Mucosa of rectum (tissue), 2 donors: ENCODE data around the gene SCARB2.
A peak's percentile ranks its signal among the peaks of the same experiment; 100 is the strongest.

ENCODE experiments used
- H3K27ac ChIP-seq, 2 donors: one replicate each; pipeline ENCODE4 v1.7.0; 2013; ENCODE audit warnings: inconsistent platforms in 2 of 2, low read depth in 2 of 2, low read length in 2 of 2
- H3K27me3 ChIP-seq, 2 donors: one replicate each; pipeline ENCODE4 v1.7.0; 2013; ENCODE audit warnings: low read length in 2 of 2; ENCODE audit not compliant: control insufficient read depth in 2 of 2, insufficient read depth in 2 of 2
- H3K36me3 ChIP-seq, 2 donors: one replicate each; pipeline ENCODE4 v1.7.0; 2013; ENCODE audit warnings: low read length in 2 of 2; ENCODE audit not compliant: control insufficient read depth in 2 of 2, insufficient read depth in 2 of 2
- H3K4me1 ChIP-seq, 2 donors: one replicate each; pipeline ENCODE4 v1.7.0; 2013; ENCODE audit warnings: low read length in 2 of 2, mild to moderate bottlenecking in 1 of 2; ENCODE audit not compliant: control insufficient read depth in 2 of 2, insufficient read depth in 2 of 2
- H3K4me3 ChIP-seq, 2 donors: one replicate each; pipeline ENCODE4 v1.7.0; 2013; ENCODE audit warnings: low read length in 2 of 2
- H3K9ac ChIP-seq, 2 donors: one replicate each; pipeline ENCODE4 v1.7.0; 2013; ENCODE audit warnings: low read length in 2 of 2, low read depth in 1 of 2, mild to moderate bottlenecking in 1 of 2
- H3K9me3 ChIP-seq, 2 donors: one replicate each; pipeline ENCODE4 v1.7.0; 2013; ENCODE audit warnings: low read length in 2 of 2; ENCODE audit not compliant: control insufficient read depth in 2 of 2
- donor health status: healthy.
- donor health status: Normal muscosa, but diverticular disease.

Gene SCARB2

GRCh38 chr4:76174216-76174615 lies 39.4 kb downstream of the SCARB2 start:
- Histone ChIP-seq H3K27ac (no peak overlapping the region), H3K36me3 (peaks cover 39 to 43% of the 10 kb centered on the region in 2 donors), H3K4me3 (no peak overlapping the region), H3K9me3 (no peaks in the 10 kb centered on the region), H3K9ac (no peak overlapping the region), H3K4me1 (no peaks in the 10 kb centered on the region), H3K27me3 (no peaks in the 10 kb centered on the region)

- Histone ChIP-seq H3K9ac (no peak overlapping the region), H3K9me3 (no peaks in the 10 kb centered on the region), H3K4me1 (no peaks in the 10 kb centered on the region), H3K4me3 (no peak overlapping the region), H3K27me3 (no peaks in the 10 kb centered on the region), H3K36me3 (peaks cover 49 to 60% of the 10 kb centered on the region in 2 donors), H3K27ac (no peak overlapping the region)
Observed at GRCh38 chr4:76168688-76169087, 44.9 kb downstream of the SCARB2 start.

- Histone ChIP-seq H3K27me3 (no peaks in the 10 kb centered on the region), H3K4me3 (no peak overlapping the region), H3K27ac (no peak overlapping the region), H3K9ac (no peak overlapping the region), H3K4me1 (no peaks in the 10 kb centered on the region), H3K9me3 (no peaks in the 10 kb centered on the region), H3K36me3 (peaks cover 59 to 67% of the 10 kb centered on the region in 2 donors)
Observed at GRCh38 chr4:76166480-76166879, 47.1 kb downstream of the SCARB2 start.

GRCh38 chr4:76160355-76160754 lies 53.3 kb downstream of the SCARB2 start:
- Histone ChIP-seq H3K27ac (no peak overlapping the region), H3K9me3 (no peaks in the 10 kb centered on the region), H3K4me1 (no peaks in the 10 kb centered on the region), H3K27me3 (no peaks in the 10 kb centered on the region), H3K9ac (no peak overlapping the region), H3K4me3 (no peak overlapping the region), H3K36me3 (peaks cover 44 to 45% of the 10 kb centered on the region in 2 donors)

GRCh38 chr4:76156635-76157034 lies 57.0 kb downstream of the SCARB2 start:
- Histone ChIP-seq H3K9ac (no peak overlapping the region), H3K9me3 (no peaks in the 10 kb centered on the region), H3K27me3 (no peaks in the 10 kb centered on the region), H3K4me3 (no peak overlapping the region), H3K36me3 (peaks cover 16% of the 10 kb centered on the region in 2 donors), H3K4me1 (no peaks in the 10 kb centered on the region), H3K27ac (no peak overlapping the region)

- no peak overlapping the region for H3K9ac ChIP-seq
- no peaks in the 10 kb centered on the region for H3K9me3 ChIP-seq
- no peak overlapping the region for H3K4me3 ChIP-seq
- no peaks in the 10 kb centered on the region for H3K4me1 ChIP-seq
- no peaks in the 10 kb centered on the region for H3K27me3 ChIP-seq
- no peak overlapping the region for H3K27ac ChIP-seq
- H3K36me3 ChIP-seq = peaks cover 9% of the 10 kb centered on the region in 2 donors
Observed at GRCh38 chr4:76155979-76156378, 57.6 kb downstream of the SCARB2 start.

GRCh38 chr4:76153356-76153755 lies 60.3 kb downstream of the SCARB2 start:
- Histone ChIP-seq H3K4me1 (peaks cover 6 to 8% of the 10 kb centered on the region in 2 donors), H3K4me3 (no peak overlapping the region), H3K27ac (no peak overlapping the region), H3K9me3 (no peaks in the 10 kb centered on the region), H3K9ac (no peak overlapping the region), H3K36me3 (peaks cover 0 to 2% of the 10 kb centered on the region in 2 donors), H3K27me3 (no peaks in the 10 kb centered on the region)

GRCh38 chr4:76148142-76148865 lies 65.3 kb downstream of the SCARB2 start, which contains the start of gene NUP54:
TSS of gene NUP54 (minus strand) at chr4:76148397. CDS start at chr4:76148374, 23 bp downstream.
- H3K9me3 ChIP-seq = no peaks in the 10 kb centered on the region
- peaks cover 0 to 8% of the 10 kb centered on the region in 2 donors for H3K36me3 ChIP-seq
- peak within 1 kb of the TSS; percentile 91 to 97 for H3K9ac ChIP-seq
- peaks cover 11 to 21% of the 10 kb centered on the region in 2 donors for H3K4me1 ChIP-seq
- peak within 1 kb of the TSS; percentile 85 to 92 for H3K27ac ChIP-seq
- H3K4me3 ChIP-seq = peak within 1 kb of the TSS; percentile 83 to 100
- no peaks in the 10 kb centered on the region for H3K27me3 ChIP-seq

- H3K4me1 ChIP-seq = peaks cover 11 to 21% of the 10 kb centered on the region in 2 donors
- H3K9me3 ChIP-seq = no peaks in the 10 kb centered on the region
- peaks cover 0 to 10% of the 10 kb centered on the region in 2 donors for H3K36me3 ChIP-seq
- peak overlapping the region; percentile 83 to 100 for H3K4me3 ChIP-seq
- peak overlapping the region; percentile 91 to 97 for H3K9ac ChIP-seq
- no peaks in the 10 kb centered on the region for H3K27me3 ChIP-seq
- H3K27ac ChIP-seq = peak overlapping the region; percentile 85 to 92
Observed at GRCh38 chr4:76147454-76148141, 66.0 kb downstream of the SCARB2 start.

GRCh38 chr4:76144546-76144945 lies 69.1 kb downstream of the SCARB2 start:
- Histone ChIP-seq H3K9me3 (no peaks in the 10 kb centered on the region), H3K36me3 (peaks cover 3 to 35% of the 10 kb centered on the region in 2 donors), H3K27me3 (no peaks in the 10 kb centered on the region), H3K4me1 (peaks cover 10 to 21% of the 10 kb centered on the region in 2 donors), H3K9ac (no peak overlapping the region), H3K27ac (no peak overlapping the region), H3K4me3 (no peak overlapping the region)
